Measurements from ENCODE around the gene CFAP251. TPM values are rescaled to one million over a fixed set of nuclear protein-coding genes. Genes with fewer than 3 reads are reported as not detected.

The CFAP251 gene
- total RNA-seq, 4 donors from 2014 or later: 0.49 to 4.9 (median 0.61) TPM

- in situ Hi-C loops (cut with MboI; ENCODE audit: low sequenced_read_pairs in 4 of 4): no loop called here
- no peak overlapping the region for H3K27ac ChIP-seq
- TF ChIP-seq POLR2A (IDR thresholded peaks at IDR 0.05): no peak
- TF ChIP-seq CTCF (IDR thresholded peaks at IDR 0.05 in 4 of 5, conservative IDR thresholded peaks at IDR 0.05 in 1 of 5): no peak
- DNase-seq: no peak
- H3K9me3 ChIP-seq: no peaks in the 10 kb centered on the region
- intact Hi-C loops (cut with DNase I; ENCODE audit: low total_unique reads): no loop called here
- no peaks in the 10 kb centered on the region for H3K27me3 ChIP-seq
- no peaks in the 10 kb centered on the region for H3K4me1 ChIP-seq
- no peak overlapping the region for H3K4me3 ChIP-seq
- ATAC-seq: no peak
- H3K36me3 ChIP-seq: no peaks in the 10 kb centered on the region
Observed at GRCh38 chr12:121932914-121933521, 14.6 kb downstream of the CFAP251 start.

- in situ Hi-C loops (cut with MboI; ENCODE audit: low sequenced_read_pairs in 4 of 4) (no loop called here), intact Hi-C loops (cut with DNase I; ENCODE audit: low total_unique reads) (no loop called here)
- Histone ChIP-seq H3K4me1 (no peaks in the 10 kb centered on the region), H3K4me3 (no peak overlapping the region), H3K9me3 (no peaks in the 10 kb centered on the region), H3K27ac (no peak overlapping the region), H3K27me3 (no peaks in the 10 kb centered on the region), H3K36me3 (no peaks in the 10 kb centered on the region)
- TF ChIP-seq CTCF (IDR thresholded peaks at IDR 0.05 in 4 of 5, conservative IDR thresholded peaks at IDR 0.05 in 1 of 5) (no peak), POLR2A (IDR thresholded peaks at IDR 0.05) (no peak)
- DNase-seq (no peak), ATAC-seq (no peak)
Observed at GRCh38 chr12:121933522-121934308, 15.3 kb downstream of the CFAP251 start.

- no peak overlapping the region for H3K4me3 ChIP-seq
- no peak overlapping the region for H3K27ac ChIP-seq
- DNase-seq (no peak), ATAC-seq (no peak)
- intact Hi-C loops (cut with DNase I; ENCODE audit: low total_unique reads): no loop called here
- H3K36me3 ChIP-seq: no peaks in the 10 kb centered on the region
- no peak for TF ChIP-seq POLR2A (IDR thresholded peaks at IDR 0.05)
- TF ChIP-seq CTCF (IDR thresholded peaks at IDR 0.05 in 4 of 5, conservative IDR thresholded peaks at IDR 0.05 in 1 of 5): no peak
- no peaks in the 10 kb centered on the region for H3K27me3 ChIP-seq
- H3K9me3 ChIP-seq: no peaks in the 10 kb centered on the region
- in situ Hi-C loops (cut with MboI; ENCODE audit: low sequenced_read_pairs in 4 of 4): no loop called here
- H3K4me1 ChIP-seq: no peaks in the 10 kb centered on the region
Observed at GRCh38 chr12:121934309-121934664, 15.9 kb downstream of the CFAP251 start.

- Histone ChIP-seq H3K36me3 (no peaks in the 10 kb centered on the region), H3K4me3 (no peak overlapping the region), H3K27me3 (no peaks in the 10 kb centered on the region), H3K9me3 (no peaks in the 10 kb centered on the region), H3K4me1 (no peaks in the 10 kb centered on the region), H3K27ac (no peak overlapping the region)
- intact Hi-C loops (cut with DNase I; ENCODE audit: low total_unique reads): no loop called here
- no peak for DNase-seq
- in situ Hi-C loops (cut with MboI; ENCODE audit: low sequenced_read_pairs in 4 of 4): no loop called here
- no peak for ATAC-seq
- TF ChIP-seq CTCF (IDR thresholded peaks at IDR 0.05 in 4 of 5, conservative IDR thresholded peaks at IDR 0.05 in 1 of 5): no peak
- TF ChIP-seq POLR2A (IDR thresholded peaks at IDR 0.05): no peak
Observed at GRCh38 chr12:121937654-121938053, 19.3 kb downstream of the CFAP251 start.

Data from gastrocnemius medialis (tissue), 4 donors.